Measurements from ENCODE around the gene IL12RB1. TPM values are rescaled to one million over a fixed set of nuclear protein-coding genes. Genes with fewer than 3 reads are reported as not detected.
A peak's percentile ranks its signal among the peaks of the same experiment; 100 is the strongest.

Gene IL12RB1
- total RNA-seq, 1 donor from 2014 or later: 1.6 TPM

GRCh38 chr19:18089726-18090125 is 3.0 kb upstream of the IL12RB1 start:
- no peak for DNase-seq (ENCODE audit: low spot score)

GRCh38 chr19:18089096-18089541 is 2.4 kb upstream of the IL12RB1 start:
- DNase-seq (ENCODE audit: low spot score): peak; percentile 60

GRCh38 chr19:18085702-18086457 is 854 bp downstream of the IL12RB1 start:
- no peak for DNase-seq (ENCODE audit: low spot score)

GRCh38 chr19:18083929-18084684 is 2.6 kb downstream of the IL12RB1 start:
- no peak for DNase-seq (ENCODE audit: low spot score)

- DNase-seq (ENCODE audit: low spot score): no peak
Measured at GRCh38 chr19:18074192-18074591, 12.5 kb downstream of the IL12RB1 start.

GRCh38 chr19:18073197-18073596 is 13.5 kb downstream of the IL12RB1 start:
- no peak for DNase-seq (ENCODE audit: low spot score)

GRCh38 chr19:18072335-18072734 is 14.4 kb downstream of the IL12RB1 start:
- DNase-seq (ENCODE audit: low spot score): no peak

GRCh38 chr19:18070181-18070580 is 16.6 kb downstream of the IL12RB1 start:
- no peak for DNase-seq (ENCODE audit: low spot score)

- DNase-seq (ENCODE audit: low spot score): no peak
Measured at GRCh38 chr19:18069383-18069782, 17.4 kb downstream of the IL12RB1 start.

GRCh38 chr19:18068395-18068794 is 18.3 kb downstream of the IL12RB1 start:
- DNase-seq (ENCODE audit: low spot score): no peak

GRCh38 chr19:18065173-18065495 is 21.6 kb downstream of the IL12RB1 start:
- no peak for DNase-seq (ENCODE audit: low spot score)

- no peak for DNase-seq (ENCODE audit: low spot score)
Measured at GRCh38 chr19:18063463-18063862, 23.3 kb downstream of the IL12RB1 start.

- no peak for DNase-seq (ENCODE audit: low spot score)
Measured at GRCh38 chr19:18062028-18062427, 24.7 kb downstream of the IL12RB1 start.

GRCh38 chr19:18060472-18060871 is 26.3 kb downstream of the IL12RB1 start:
- DNase-seq (ENCODE audit: low spot score): no peak

- no peak for DNase-seq (ENCODE audit: low spot score)
Measured at GRCh38 chr19:18059902-18060301, 26.8 kb downstream of the IL12RB1 start.

- DNase-seq (ENCODE audit: low spot score): no peak
Measured at GRCh38 chr19:18059297-18059696, 27.4 kb downstream of the IL12RB1 start.

GRCh38 chr19:18058208-18059009 is 28.3 kb downstream of the IL12RB1 start:
- DNase-seq (ENCODE audit: low spot score): peak; percentile 88

GRCh38 chr19:18057557-18057956 is 29.2 kb downstream of the IL12RB1 start:
- DNase-seq (ENCODE audit: low spot score): peak; percentile 61

GRCh38 chr19:18055967-18056366 is 30.8 kb downstream of the IL12RB1 start:
- DNase-seq (ENCODE audit: low spot score): no peak

- DNase-seq (ENCODE audit: low spot score): no peak
Measured at GRCh38 chr19:18053576-18054219, 33.0 kb downstream of the IL12RB1 start.

GRCh38 chr19:18051887-18052286 is 34.8 kb downstream of the IL12RB1 start:
- DNase-seq (ENCODE audit: low spot score): peak; percentile 54

- DNase-seq (ENCODE audit: low spot score): peak; percentile 90
Measured at GRCh38 chr19:18049385-18049784, 37.3 kb downstream of the IL12RB1 start.

Data from ureter (tissue), 1 donor.